ENCODE data around the gene CTXND2.

GRCh38 chr1:150955280-150955679, 68.3 kb downstream of the CTXND2 start:
- TF ChIP-seq POLR2A (IDR thresholded peaks at IDR 0.05; ENCODE audit: borderline replicate concordance, extremely low read depth, insufficient read depth, insufficient read length) (no peak), CTCF (IDR thresholded peaks at IDR 0.05 in 2 of 3, conservative IDR thresholded peaks at IDR 0.05 in 1 of 3; ENCODE audit: borderline replicate concordance in 1 of 3, insufficient read depth in 1 of 3, low read depth in 2 of 3, low read length in 2 of 3) (no peak), REST (IDR thresholded peaks at IDR 0.05; ENCODE audit: low read depth) (no peak), RAD21 (IDR thresholded peaks at IDR 0.05; ENCODE audit: low read depth) (no peak), JUND (IDR thresholded peaks at IDR 0.05) (no peak), EZH2 (IDR thresholded peaks at IDR 0.05) (no peak), SP1 (IDR thresholded peaks at IDR 0.05; ENCODE audit: low read depth) (no peak), ATF3 (IDR thresholded peaks at IDR 0.05) (no peak)
